Measurements from ENCODE around the gene PGBD5. TPM values are rescaled to one million over a fixed set of nuclear protein-coding genes. Genes with fewer than 3 reads are reported as not detected.
A peak's percentile ranks its signal among the peaks of the same experiment; 100 is the strongest.

PGBD5 gene
- total RNA-seq, 2 donors from 2014 or later: 2.6 to 4.3 TPM

DNA sequence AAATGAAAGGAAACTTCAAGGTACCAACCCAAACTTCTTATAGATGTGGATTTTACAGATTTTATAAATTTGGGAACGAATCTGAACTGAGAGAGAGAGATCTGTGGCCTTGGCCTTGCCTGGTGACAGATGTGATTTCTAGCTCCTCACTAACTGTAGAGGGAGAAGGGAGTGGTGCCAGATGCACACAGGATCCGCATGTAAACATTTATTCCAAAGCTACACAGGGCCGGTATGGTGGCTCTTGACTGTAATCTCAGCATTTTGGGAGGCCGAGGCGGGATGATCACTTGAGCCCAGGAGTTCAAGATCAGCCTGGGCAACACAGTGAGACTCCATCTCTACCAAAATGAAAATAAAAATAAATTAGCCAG is 77.1 kb downstream of the PGBD5 start:
- intact Hi-C loops (cut with DNase I): no loop called here
- Histone ChIP-seq H3K27ac (peak overlapping the region in 3 of 4 donors; percentile 60 to 78 (median 63)), H3K4me1 (peaks cover 43% of the 10 kb centered on the region), H3K4me3 (no peak overlapping the region), H3K9me3 (no peaks in the 10 kb centered on the region), H3K27me3 (no peaks in the 10 kb centered on the region), H3K36me3 (replicated peaks in 1 of 2; ENCODE audit: insufficient read depth in 1 of 2, low read depth in 2 of 2) (no peaks in the 10 kb centered on the region)
- DNase-seq (no peak), ATAC-seq (no peak)
- TF ChIP-seq, protein P1, sequence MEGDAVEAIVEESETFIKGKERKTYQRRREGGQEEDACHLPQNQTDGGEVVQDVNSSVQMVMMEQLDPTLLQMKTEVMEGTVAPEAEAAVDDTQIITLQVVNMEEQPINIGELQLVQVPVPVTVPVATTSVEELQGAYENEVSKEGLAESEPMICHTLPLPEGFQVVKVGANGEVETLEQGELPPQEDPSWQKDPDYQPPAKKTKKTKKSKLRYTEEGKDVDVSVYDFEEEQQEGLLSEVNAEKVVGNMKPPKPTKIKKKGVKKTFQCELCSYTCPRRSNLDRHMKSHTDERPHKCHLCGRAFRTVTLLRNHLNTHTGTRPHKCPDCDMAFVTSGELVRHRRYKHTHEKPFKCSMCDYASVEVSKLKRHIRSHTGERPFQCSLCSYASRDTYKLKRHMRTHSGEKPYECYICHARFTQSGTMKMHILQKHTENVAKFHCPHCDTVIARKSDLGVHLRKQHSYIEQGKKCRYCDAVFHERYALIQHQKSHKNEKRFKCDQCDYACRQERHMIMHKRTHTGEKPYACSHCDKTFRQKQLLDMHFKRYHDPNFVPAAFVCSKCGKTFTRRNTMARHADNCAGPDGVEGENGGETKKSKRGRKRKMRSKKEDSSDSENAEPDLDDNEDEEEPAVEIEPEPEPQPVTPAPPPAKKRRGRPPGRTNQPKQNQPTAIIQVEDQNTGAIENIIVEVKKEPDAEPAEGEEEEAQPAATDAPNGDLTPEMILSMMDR (IDR thresholded peaks at IDR 0.05): no peak
- TF ChIP-seq POLR2A (IDR thresholded peaks at IDR 0.05): no peak
- WGBS, 2 donors: 44 to 60% methylated on average over 5 of the region's 5 CpGs

DNA sequence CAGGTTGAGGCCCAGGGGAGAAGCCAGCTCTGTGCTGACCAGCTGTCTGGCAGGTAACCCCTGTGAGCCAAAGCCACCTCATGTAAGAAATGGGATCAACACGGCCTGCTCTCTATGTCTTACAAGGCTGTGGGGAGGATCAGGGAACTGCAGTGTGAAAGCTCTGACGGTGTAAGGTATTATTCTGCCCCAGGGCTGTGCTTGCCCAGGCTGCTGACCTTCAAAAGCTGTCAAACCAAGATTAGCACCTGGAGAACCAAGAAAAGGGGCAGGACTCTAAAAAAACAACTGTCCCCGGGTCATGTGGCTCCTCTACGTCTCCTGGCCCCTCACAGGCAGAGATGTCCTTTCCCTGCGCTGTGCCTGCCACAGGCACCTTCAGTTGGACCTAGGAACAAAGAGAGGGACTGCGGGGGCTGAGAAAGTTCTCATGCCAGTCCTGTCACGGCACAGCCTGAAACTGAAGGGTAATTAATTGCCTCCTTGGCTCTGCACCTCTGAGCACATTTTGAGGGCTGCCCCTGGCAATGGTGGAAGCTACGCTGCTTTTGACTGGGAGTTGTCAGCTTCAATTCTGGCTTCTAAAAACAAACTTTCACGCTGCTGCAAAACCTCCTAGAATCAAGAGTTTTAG is 77.6 kb downstream of the PGBD5 start:
- Histone ChIP-seq H3K9me3 (no peaks in the 10 kb centered on the region), H3K36me3 (replicated peaks in 1 of 2; ENCODE audit: insufficient read depth in 1 of 2, low read depth in 2 of 2) (no peaks in the 10 kb centered on the region), H3K27ac (peak overlapping the region; percentile 60 to 78 (median 68)), H3K4me1 (peaks cover 43% of the 10 kb centered on the region), H3K27me3 (no peaks in the 10 kb centered on the region), H3K4me3 (no peak overlapping the region)
- peak; percentile 34 to 71 (median 48) for DNase-seq
- TF ChIP-seq, protein P1 (IDR thresholded peaks at IDR 0.05): no peak
- peak in 1 of 3 donors; percentile 34 for TF ChIP-seq POLR2A (IDR thresholded peaks at IDR 0.05)
- 30 to 39% methylated on average over 6 to 9 of the region's 9 CpGs for WGBS, 2 donors
- peak; percentile 70 for ATAC-seq
- intact Hi-C loops (cut with DNase I): no loop called here

DNA sequence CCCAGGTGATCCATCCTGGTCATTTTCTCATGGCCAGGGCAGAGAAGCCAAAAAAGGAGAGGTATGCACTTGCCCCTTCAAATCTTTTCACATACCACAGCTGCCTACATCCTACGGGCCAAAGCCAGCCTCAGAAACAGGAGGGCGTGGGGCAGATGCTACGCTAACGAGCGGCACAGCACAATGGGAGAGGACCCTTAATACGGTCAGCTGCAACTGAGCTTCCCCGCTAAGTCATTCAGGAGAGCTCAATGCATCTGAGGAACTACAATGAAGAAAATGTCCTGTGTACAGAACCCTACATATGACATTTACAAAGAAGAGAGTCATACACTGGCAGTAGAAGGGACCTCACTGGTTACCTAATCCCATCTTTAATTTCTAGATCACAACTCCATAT is 78.2 kb downstream of the PGBD5 start:
- 49 to 63% methylated on average over 7 of the region's 7 CpGs for WGBS, 2 donors
- intact Hi-C loops (cut with DNase I): no loop called here
- no peaks in the 10 kb centered on the region for H3K36me3 ChIP-seq (replicated peaks in 1 of 2; ENCODE audit: insufficient read depth in 1 of 2, low read depth in 2 of 2)
- H3K4me1 ChIP-seq: peaks cover 43% of the 10 kb centered on the region
- no peak overlapping the region for H3K4me3 ChIP-seq
- peak; percentile 14 for ATAC-seq
- TF ChIP-seq, protein P1 (IDR thresholded peaks at IDR 0.05): no peak
- no peak for TF ChIP-seq POLR2A (IDR thresholded peaks at IDR 0.05)
- H3K27me3 ChIP-seq: no peaks in the 10 kb centered on the region
- no peak for DNase-seq
- H3K27ac ChIP-seq: peak overlapping the region; percentile 60 to 78 (median 68)
- no peaks in the 10 kb centered on the region for H3K9me3 ChIP-seq

DNA sequence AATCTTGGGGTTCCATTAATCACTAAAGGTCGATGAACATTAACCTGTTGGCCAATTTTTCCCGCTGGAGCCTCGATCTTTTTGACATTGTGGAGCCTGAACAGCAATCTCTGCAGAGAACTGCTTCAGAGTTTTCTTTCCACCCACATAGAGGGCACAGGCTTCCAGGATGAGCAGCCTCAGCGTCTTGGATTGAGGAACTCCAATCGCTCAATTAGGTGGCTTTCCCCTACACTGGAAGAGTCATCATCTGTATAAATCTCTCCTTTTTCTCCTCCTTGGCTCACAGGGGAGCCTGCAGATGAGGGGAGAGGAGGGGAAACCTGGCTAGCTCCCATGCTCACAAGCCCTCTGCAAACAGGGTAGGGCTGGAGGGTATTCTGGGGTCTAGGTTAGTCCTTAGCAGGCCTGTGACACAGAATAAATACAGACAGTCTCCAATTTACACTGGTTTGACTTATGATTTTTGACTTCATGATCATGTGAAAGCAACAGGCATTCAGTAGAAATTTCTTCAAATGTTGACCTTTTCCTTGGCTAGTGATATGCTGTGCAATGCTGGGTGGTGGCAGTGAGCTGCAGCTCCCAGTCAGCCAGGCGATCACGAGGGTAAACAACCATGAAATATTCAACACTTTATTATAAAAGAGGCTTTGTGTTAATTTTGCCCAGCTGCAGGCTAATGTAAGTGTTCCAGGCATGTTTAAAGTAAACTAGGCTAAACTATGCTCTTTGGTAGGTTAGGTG is 80.8 kb downstream of the PGBD5 start:
- Histone ChIP-seq H3K4me3 (no peak overlapping the region), H3K9me3 (no peaks in the 10 kb centered on the region), H3K36me3 (replicated peaks in 1 of 2; ENCODE audit: insufficient read depth in 1 of 2, low read depth in 2 of 2) (no peaks in the 10 kb centered on the region), H3K4me1 (peaks cover 43% of the 10 kb centered on the region), H3K27me3 (no peaks in the 10 kb centered on the region), H3K27ac (peak overlapping the region in 1 of 4 donors; percentile 78)
- intact Hi-C loops (cut with DNase I): no loop called here
- ATAC-seq: no peak
- DNase-seq: peak in 3 of 4 donors; percentile 22 to 29 (median 29)
- 33 to 44% methylated on average over 7 of the region's 7 CpGs for WGBS, 2 donors
- TF ChIP-seq, protein P1 (IDR thresholded peaks at IDR 0.05): no peak
- no peak for TF ChIP-seq POLR2A (IDR thresholded peaks at IDR 0.05)
